Measurements from ENCODE around the gene PLXNA4.

The PLXNA4 gene

DNA sequence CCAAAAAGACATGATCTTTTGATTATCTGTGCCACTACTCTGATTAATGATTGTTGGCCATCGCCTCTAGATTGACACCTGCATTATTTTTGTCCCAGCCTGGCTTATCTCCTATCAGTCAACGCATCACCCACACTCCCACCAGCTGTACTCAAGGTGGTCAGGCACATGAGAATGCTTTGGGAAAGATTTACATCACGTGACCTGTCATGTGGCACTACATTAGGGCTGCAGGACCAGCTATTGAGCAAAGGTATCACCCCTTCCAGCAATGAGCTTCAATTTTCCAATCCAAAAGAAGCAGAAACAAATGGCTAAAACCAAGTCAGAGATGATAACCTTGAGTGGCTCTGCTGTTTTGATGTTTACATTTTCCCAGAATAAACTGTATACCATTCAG, 204.3 kb downstream of the PLXNA4 start:
- H3K36me3 ChIP-seq (replicated peaks), result no peaks in the 10 kb centered on the region
- no peak overlapping the region for H3K27ac ChIP-seq
- in situ Hi-C loops (cut with HindIII; ENCODE audit: low pct_ligation_motif_present, low sequenced_read_pairs), result no loop called here
- TF ChIP-seq, protein P1, sequence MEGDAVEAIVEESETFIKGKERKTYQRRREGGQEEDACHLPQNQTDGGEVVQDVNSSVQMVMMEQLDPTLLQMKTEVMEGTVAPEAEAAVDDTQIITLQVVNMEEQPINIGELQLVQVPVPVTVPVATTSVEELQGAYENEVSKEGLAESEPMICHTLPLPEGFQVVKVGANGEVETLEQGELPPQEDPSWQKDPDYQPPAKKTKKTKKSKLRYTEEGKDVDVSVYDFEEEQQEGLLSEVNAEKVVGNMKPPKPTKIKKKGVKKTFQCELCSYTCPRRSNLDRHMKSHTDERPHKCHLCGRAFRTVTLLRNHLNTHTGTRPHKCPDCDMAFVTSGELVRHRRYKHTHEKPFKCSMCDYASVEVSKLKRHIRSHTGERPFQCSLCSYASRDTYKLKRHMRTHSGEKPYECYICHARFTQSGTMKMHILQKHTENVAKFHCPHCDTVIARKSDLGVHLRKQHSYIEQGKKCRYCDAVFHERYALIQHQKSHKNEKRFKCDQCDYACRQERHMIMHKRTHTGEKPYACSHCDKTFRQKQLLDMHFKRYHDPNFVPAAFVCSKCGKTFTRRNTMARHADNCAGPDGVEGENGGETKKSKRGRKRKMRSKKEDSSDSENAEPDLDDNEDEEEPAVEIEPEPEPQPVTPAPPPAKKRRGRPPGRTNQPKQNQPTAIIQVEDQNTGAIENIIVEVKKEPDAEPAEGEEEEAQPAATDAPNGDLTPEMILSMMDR (IDR thresholded peaks at IDR 0.05; ENCODE audit: low read depth, low read length, missing control alignments), result no peak
- DNase-seq, result no peak
- no peaks in the 10 kb centered on the region for H3K27me3 ChIP-seq (replicated peaks)
- no peak overlapping the region for H3K4me3 ChIP-seq (ENCODE audit: low read depth, low read length)

DNA sequence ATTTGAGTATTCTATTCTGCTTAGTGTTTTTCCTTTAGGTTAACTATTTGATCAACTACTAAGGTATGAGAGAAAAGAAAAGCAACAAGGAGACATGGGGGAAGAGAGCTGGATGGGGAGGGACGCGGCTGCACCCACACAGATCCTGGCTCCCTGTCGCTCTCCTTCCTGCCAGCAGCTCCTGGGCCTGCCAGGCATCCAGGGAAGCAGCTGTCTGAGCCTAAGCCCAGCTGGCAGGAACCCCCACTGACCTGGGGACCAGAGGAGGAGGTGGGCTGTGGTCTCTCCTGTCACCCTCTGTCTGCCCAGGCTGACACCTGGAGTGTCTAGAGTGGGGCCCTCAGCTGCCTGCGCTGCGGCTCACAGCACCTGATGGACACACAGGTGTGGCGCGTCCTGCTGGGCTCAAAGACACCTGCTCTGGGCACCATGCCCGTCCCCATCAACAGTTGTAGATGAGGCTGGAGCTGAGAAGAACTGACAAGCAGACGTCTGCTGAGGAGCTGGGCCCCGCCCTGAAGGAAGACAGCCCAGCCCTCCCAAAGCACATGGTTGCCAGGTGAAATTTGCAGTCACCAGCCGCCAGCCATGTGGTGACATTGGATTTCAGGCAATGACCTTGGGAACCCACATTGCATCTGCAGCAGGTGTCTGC, 207.9 kb downstream of the PLXNA4 start:
- H3K36me3 ChIP-seq (replicated peaks), result no peaks in the 10 kb centered on the region
- H3K27me3 ChIP-seq (replicated peaks), result no peaks in the 10 kb centered on the region
- in situ Hi-C loops (cut with HindIII; ENCODE audit: low pct_ligation_motif_present, low sequenced_read_pairs), result no loop called here
- TF ChIP-seq, protein P1 (IDR thresholded peaks at IDR 0.05; ENCODE audit: low read depth, low read length, missing control alignments), result no peak
- no peak for DNase-seq
- H3K4me3 ChIP-seq (ENCODE audit: low read depth, low read length), result no peak overlapping the region
- H3K27ac ChIP-seq, result no peak overlapping the region

DNA sequence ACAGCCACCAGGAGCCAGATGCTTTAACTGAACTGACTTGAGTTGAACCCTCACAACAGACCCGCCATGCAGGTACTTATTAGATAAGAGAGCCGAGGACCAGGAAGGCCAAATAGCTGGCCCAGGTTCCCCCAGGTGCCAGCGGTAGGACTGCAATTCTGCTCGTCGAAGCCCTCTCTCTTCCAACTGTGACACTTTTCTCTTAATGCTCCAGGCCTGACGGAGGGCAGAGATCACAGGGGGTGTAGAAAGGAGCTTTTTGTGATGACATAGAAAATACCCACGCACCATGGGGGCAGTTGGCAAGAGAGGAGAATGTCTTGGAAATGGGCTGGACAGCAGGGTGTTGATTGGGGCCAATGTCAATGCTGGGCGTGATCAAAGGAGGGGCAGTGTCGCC, 208.5 kb downstream of the PLXNA4 start:
- H3K36me3 ChIP-seq (replicated peaks), result no peaks in the 10 kb centered on the region
- no peak overlapping the region for H3K27ac ChIP-seq
- TF ChIP-seq, protein P1 (IDR thresholded peaks at IDR 0.05; ENCODE audit: low read depth, low read length, missing control alignments), result no peak
- in situ Hi-C loops (cut with HindIII; ENCODE audit: low pct_ligation_motif_present, low sequenced_read_pairs), result no loop called here
- H3K4me3 ChIP-seq (ENCODE audit: low read depth, low read length), result no peak overlapping the region
- no peak for DNase-seq
- H3K27me3 ChIP-seq (replicated peaks), result no peaks in the 10 kb centered on the region

DNA sequence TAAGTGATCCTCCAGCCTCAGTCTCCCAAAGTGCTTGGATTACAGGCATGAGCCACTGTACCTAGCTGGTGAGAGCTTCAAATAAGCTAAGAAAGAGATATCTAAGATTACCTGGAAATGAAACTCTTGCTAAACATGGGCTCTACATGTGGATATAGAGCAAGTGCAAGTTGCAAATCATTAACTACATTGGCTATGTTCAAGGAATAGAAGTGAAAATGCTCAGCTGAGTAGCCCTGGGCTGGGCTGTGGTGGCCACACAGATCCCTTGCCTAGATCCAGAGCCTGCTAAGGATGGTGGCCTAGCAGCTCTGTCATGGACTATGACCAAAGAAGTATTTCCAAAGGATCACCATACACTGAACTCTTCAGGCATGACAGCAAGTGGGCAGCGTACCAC, 209.3 kb downstream of the PLXNA4 start:
- TF ChIP-seq, protein P1 (IDR thresholded peaks at IDR 0.05; ENCODE audit: low read depth, low read length, missing control alignments), result no peak

DNA sequence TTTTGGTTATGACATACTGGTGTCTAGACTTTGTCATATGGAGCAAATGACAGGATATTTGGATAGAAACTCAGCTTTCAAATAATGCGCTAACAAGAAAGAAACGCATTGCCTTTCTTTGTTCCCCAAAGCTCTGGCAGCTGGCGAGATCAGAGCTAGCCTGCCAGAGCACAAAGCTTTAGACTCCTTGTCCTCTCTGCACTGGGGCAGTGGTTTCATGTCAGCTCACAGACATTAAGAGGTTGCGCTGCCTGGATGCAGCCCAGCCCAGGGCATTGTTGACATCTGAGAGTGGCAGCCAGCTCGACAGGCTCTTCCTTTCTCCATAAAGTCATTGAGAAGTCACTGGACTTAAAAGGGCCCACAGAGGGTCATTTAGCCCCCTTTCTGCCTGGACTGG, 212.0 kb downstream of the PLXNA4 start:
- H3K4me3 ChIP-seq (ENCODE audit: low read depth, low read length), result no peak overlapping the region
- TF ChIP-seq, protein P1 (IDR thresholded peaks at IDR 0.05; ENCODE audit: low read depth, low read length, missing control alignments), result no peak
- H3K27me3 ChIP-seq (replicated peaks), result no peaks in the 10 kb centered on the region
- no peak overlapping the region for H3K27ac ChIP-seq
- in situ Hi-C loops (cut with HindIII; ENCODE audit: low pct_ligation_motif_present, low sequenced_read_pairs), result no loop called here
- H3K36me3 ChIP-seq (replicated peaks), result no peaks in the 10 kb centered on the region
- no peak for DNase-seq

More for the DNA sequence above, 209.3 kb downstream of the PLXNA4 start:
- no peak for DNase-seq
- no peak overlapping the region for H3K27ac ChIP-seq
- no peaks in the 10 kb centered on the region for H3K27me3 ChIP-seq (replicated peaks)
- H3K36me3 ChIP-seq (replicated peaks), result no peaks in the 10 kb centered on the region
- H3K4me3 ChIP-seq (ENCODE audit: low read depth, low read length), result no peak overlapping the region
- in situ Hi-C loops (cut with HindIII; ENCODE audit: low pct_ligation_motif_present, low sequenced_read_pairs), result no loop called here

DNA sequence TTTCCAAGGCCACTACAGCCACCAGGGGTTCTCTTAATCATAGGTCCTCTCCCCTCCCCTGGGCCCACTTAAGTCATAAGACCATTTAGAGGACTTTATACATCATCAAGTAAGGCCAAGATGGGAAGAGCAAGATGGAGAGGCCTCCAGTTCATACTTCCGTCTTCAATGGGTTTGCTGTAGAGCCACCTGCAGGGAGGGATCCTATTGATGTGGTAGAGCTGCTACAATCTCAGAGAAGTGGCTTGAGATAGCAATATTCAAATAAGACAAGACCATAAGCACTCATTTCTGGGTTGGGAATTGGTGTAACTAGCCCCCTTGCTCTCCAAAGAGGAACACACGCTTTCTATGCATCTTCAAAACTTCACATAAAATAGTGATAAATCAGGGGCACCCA, 214.2 kb downstream of the PLXNA4 start:
- TF ChIP-seq, protein P1 (IDR thresholded peaks at IDR 0.05; ENCODE audit: low read depth, low read length, missing control alignments), result no peak
- no peaks in the 10 kb centered on the region for H3K27me3 ChIP-seq (replicated peaks)
- in situ Hi-C loops (cut with HindIII; ENCODE audit: low pct_ligation_motif_present, low sequenced_read_pairs), result no loop called here

More for the DNA sequence above, 214.2 kb downstream of the PLXNA4 start:
- DNase-seq, result no peak
- H3K27ac ChIP-seq, result no peak overlapping the region
- no peaks in the 10 kb centered on the region for H3K36me3 ChIP-seq (replicated peaks)
- H3K4me3 ChIP-seq (ENCODE audit: low read depth, low read length), result no peak overlapping the region

Measured in brain microvascular endothelial cell (primary cell).